Ecto neural progenitor cell (in vitro differentiated cells): ENCODE measurements around the gene KCNMA1.

ENCODE experiments used
- DNase-seq: peaks from one replicate; pipeline ENCODE4 v3.0.0-alpha.2; 2018; ENCODE audit warnings: low spot score

KCNMA1 gene

DNA sequence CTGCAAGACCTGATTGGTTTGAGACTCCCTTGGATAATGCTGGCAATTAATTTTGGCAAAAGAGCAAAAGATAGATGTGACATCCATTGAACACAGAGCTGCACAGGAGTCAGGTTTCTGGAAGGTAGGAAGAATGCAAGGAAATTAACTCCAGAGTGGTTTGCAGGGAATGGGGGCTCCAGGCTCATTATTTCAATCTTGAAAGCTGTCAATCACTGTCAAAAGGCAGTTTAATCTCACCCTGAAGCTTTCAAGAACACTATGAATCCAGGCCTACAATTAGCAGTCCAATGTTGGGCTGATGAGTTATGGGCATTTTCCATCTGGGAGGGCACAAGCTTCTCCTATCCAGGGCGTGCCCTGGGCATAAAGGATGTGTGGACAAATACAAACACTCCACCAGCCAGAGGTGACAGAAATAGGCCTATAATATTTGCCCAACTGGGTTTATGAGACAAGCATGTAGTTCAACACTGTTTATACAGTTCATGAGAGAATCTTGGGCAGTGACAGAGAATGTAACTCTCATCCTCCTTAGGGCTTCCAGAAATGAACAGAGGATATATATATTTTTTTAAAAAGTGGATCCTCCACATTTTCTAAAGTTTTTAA is 80.5 kb downstream of the KCNMA1 start:
- no peak for DNase-seq

- no peak for DNase-seq
Measured at GRCh38 chr10:77555591-77556212, 81.9 kb downstream of the KCNMA1 start.

DNA sequence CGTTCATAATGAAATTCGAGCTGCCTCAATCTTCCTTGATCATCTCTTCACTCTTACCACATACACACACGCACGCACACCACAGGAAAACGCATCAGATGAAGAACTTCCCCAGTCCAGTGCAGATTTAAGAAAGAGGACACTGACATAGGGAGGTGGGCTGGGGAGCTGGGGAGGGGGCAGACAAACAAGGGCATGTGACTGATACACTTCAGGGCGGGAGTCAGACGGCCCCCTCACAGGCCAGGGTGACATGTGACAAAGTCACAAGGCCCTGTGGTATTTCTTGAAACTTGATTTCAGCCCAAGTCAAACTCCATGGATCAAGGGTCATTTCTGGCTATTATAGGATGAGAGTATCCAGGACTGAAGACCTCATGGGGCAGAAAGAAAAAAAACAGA is 82.6 kb downstream of the KCNMA1 start:
- no peak for DNase-seq

DNA sequence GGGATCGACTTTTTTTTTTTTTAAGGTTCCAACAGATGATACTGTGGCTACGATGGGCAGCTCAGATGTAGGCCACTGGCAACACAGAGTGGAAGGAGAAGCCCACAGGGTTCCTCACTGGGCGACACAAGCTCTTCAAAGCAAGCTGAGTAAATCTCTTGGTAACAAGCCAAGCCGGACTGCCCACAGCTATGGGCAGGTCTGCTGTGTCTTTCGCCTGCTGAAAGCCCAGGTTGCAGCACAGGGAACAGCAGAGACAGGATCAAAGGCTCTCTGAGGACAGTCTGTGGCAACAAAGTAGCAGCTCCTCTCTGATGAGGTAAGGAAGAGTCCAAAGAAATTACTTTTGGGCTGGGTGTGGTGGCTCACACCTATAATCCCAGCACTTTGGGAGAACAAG is 83.6 kb downstream of the KCNMA1 start:
- no peak for DNase-seq

DNA sequence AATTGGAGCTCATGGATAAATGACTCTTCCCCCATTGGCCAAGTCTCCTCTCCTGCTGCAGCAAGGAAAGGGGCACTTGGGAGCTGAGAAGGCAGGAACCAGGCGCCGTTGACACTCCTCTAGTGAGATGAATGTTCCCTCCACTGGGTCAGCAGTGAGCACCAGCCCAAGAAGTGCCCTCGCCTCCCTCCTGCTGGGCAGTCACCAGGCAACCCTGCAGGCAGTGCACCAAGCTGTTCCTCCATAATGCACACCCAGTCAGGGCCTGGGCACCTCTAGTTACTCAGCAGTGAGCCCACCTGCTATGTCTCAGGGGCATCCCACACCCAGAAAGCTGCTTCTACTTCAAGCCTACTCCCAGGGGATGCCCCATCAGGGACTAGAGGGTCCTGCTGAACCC is 84.3 kb downstream of the KCNMA1 start:
- DNase-seq = no peak

DNA sequence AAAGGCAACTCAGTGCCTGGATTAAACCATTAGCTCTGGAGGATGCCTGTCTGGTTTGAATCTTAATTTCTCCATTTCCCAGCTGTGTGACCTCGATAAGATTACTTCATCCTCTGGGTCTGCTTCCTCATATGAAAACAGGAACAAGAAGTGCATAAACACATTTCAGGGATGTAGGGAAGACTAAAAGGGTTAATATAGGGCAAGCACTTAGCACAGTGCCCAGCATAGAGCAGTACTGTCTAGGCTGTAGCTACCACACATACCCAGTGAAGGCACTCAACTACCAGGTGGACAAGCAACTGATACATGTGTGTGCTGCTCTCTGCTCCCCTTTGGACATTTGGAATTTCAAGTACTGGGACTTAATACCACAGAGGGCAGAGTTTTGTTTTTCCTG is 85.4 kb downstream of the KCNMA1 start:
- no peak for DNase-seq

DNA sequence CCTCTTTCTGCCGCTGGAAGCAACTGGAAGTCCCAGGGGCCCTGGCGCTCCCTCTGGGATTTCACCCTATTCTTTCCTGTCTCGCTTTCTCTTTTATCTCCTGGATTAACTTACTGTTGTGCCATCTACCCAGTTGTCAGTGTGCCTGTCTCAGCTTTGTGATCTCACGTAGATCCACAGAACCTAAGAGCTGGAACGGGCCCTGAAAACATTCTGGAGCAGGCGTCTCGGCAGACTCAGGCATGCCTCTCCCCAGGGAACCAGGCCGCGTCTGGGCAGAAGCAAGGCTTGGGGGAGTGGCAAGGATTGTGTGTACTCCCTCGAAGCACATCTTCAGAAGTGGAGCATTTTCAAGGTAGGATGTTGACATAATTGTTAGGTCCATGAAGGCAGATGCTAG is 87.2 kb downstream of the KCNMA1 start:
- no peak for DNase-seq

- DNase-seq = no peak
Measured at GRCh38 chr10:77548671-77549070, 88.9 kb downstream of the KCNMA1 start.

DNA sequence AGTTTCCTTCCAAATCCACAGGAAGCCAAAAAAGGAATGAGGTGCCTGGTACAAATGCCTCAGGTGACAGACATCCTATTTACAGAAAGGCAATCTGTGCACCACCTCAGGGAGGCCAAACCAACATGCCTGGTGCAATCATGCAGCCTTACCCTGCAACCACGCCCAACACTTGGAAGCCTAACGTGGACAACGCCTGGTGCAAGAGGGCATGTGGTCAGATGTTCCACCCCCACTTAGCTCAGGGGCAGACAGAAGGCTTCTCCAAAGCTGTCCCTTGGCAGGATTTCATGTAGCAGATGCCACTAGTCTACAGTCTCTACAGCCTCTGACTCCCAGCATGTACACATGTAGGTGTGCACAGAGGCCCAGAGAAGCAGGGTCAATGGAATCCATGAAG is 89.5 kb downstream of the KCNMA1 start:
- no peak for DNase-seq

DNA sequence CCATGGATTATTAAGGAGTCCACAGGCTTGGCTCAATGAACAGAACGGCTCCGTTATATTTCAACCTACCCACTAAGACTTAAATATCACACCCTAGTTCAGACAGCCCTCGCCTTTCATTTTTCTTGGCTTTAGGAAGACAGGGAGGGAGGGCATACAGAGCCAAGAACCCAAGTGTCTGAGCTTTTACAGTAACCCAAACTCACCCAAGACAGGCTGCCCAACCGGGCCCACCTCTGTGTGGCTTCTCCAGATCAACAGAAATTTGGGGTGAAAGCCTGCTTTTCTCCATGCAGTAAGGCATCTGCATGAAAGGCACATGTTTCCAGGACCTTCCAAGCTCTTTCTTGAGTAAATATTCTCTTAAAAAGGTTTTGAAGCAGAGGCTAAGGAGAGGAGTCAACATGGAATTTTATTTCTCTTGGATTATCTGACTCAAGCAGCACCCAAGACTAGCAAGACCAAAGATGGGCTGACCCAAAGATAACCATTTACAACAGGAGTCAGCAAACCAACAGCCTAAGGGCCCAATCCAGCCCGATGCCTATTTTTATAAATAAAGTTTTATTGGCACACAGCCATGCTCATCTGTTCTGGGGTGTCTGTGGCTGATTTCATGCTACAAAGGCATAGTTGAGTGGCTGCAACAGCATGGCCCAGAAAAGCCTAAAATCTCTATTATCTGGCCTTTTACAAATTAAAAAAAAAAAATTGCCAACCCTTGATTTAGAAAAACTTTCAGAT is 90.1 kb downstream of the KCNMA1 start:
- DNase-seq = no peak

- no peak for DNase-seq
Measured at GRCh38 chr10:77546042-77546441, 91.6 kb downstream of the KCNMA1 start.

DNA sequence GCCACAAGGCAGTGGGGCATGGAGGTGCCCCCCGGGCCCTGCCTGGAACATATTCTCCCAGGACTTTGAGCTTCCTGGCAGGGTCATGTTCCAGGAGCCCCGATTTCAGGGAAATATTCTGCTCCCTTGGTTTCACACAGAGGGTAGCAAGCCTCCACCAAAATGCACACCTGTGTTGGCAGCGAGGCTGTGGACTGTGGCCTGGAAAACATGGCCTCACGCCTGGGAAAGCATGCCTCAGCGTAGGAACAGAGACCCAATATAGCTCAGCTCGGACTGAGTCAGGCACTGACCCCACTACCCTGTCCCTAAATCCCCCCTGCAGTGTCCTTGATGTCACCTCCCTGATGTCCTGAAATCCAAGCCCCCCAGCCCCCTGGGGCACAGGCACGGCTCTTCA is 92.0 kb downstream of the KCNMA1 start:
- no peak for DNase-seq

DNA sequence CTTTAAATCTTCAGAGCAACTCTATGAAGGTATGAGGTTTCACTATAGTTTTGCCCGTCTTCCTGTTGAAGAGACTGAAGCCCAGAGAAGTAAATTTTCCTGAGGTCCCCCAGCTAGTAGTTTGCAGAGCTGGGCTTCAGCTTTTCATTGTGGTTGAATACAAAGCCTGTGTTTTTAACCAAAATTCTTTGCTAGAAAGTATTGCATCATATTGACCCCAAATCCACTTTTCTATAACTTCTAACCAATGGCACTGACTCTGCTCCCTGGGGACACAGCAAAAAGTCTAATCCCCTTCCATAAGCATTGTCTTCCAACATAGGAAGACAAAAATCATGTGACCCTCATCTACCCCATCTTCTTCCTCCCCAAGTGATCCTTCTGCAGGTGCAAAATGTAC is 93.0 kb downstream of the KCNMA1 start:
- no peak for DNase-seq

GRCh38 chr10:77542710-77543259 is 94.8 kb downstream of the KCNMA1 start:
- DNase-seq = no peak

DNA sequence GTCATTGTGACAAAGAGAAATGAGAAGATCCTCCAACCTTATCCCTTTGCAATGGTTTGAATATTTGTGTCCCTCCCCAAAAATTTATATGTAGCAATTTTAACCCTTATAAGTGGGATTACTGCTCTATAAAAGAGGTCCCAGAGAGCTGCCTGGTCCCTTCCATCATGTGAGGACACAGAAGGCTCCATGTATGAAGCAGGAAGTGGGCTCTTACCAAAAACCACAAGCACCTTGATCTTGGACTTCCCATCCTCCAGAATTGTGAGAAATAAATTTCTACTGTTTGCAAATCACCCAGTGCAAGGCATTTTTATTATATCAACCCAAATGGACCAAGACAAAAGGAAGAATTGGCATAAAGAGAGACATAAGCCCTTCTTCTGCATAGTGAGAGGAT is 95.7 kb downstream of the KCNMA1 start:
- DNase-seq = no peak

GRCh38 chr10:77541247-77541646 is 96.4 kb downstream of the KCNMA1 start:
- DNase-seq = no peak

GRCh38 chr10:77539147-77539935 is 98.3 kb downstream of the KCNMA1 start:
- no peak for DNase-seq

DNA sequence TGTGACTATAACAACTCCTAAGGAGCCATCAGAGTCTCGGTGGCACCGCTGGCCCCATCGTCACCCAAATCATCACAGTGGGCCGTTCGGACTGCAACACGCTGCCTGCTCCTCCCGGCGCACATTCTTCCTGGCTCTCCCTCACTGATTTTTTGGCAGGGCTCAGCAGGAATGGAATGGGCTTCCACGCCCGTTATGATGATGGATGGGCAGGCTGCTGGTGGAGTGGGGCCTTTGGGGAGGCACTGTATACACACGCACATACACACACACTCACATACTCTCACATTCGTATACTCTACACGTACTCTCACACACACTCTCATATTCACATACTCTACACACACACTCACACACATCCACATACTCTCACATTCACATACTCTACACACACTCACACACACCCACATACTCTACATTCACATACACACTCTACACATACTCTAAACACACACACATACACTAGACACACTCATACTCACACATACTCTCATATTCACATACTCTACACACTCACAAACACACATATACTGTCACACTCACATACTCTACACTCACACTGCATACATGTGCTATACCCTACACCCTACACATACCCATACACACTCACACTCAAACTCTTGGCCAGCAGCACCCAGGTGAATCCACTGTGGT is 99.8 kb downstream of the KCNMA1 start:
- DNase-seq = no peak

GRCh38 chr10:77537071-77537470 is 100.5 kb downstream of the KCNMA1 start:
- no peak for DNase-seq

GRCh38 chr10:77533887-77534278 is 103.7 kb downstream of the KCNMA1 start:
- no peak for DNase-seq

- no peak for DNase-seq
Measured at GRCh38 chr10:77533146-77533886, 104.3 kb downstream of the KCNMA1 start.
